ENCODE measurements around the gene POLK. TPM values are rescaled to one million over a fixed set of nuclear protein-coding genes. Genes with fewer than 3 reads are reported as not detected.
A peak's percentile ranks its signal among the peaks of the same experiment; 100 is the strongest.
"Not testable (repeated sequence)": the region's sequence is repeated elsewhere in the genome, so short reads cannot be mapped to it uniquely, and the experiment has no call there.

Gene POLK
- total and polyA plus RNA-seq, 4 donors, result 8.1 to 58.4 (median 27.2) TPM

DNA sequence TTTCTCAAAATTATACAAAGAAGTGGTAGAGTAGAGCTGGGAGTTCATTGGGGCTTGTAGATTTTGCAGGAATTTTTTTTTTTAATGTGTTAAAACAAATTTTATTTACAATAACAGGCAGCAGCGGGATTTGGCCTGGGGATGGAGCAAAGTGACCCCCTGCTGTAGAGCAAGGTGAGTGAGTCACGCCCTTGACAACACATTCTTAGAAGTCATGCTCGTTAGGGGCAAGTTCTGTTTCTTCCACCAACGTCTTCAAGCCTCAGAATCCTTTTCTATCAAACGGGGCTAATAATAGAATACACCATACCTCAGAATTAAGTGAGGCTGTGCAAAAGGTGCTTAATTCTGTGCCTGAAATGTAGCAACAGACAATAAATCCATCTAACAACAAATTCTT is 98.5 kb downstream of the POLK start:
- Histone ChIP-seq H3K4me3 (ENCODE audit: low read length in 2 of 2) (no peak overlapping the region), H3K27me3 (ENCODE audit: control insufficient read depth in 1 of 2, insufficient read depth in 2 of 2, low read length in 1 of 2) (no peaks in the 10 kb centered on the region), H3K4me1 (ENCODE audit: control insufficient read depth in 1 of 2, insufficient read depth in 2 of 2, low read length in 2 of 2) (peaks cover 0 to 2% of the 10 kb centered on the region in 2 donors), H3K27ac (ENCODE audit: low read depth in 1 of 2, low read length in 2 of 2) (no peak overlapping the region), H3K36me3 (ENCODE audit: control insufficient read depth in 1 of 2, insufficient read depth in 2 of 2, low read length in 1 of 2) (no peaks in the 10 kb centered on the region), H3K9me3 (ENCODE audit: control insufficient read depth, low read length) (no peaks in the 10 kb centered on the region)
- WGBS, 2 donors, result 93 to 96% methylated on average over 5 of the region's 5 CpGs
- no peak for ATAC-seq (ENCODE audit: low FRiP score)
- intact Hi-C loops (cut with DNase I), result no loop called here
- no peak for DNase-seq

- DNase-seq; H3K4me1 ChIP-seq (ENCODE audit: control insufficient read depth in 1 of 2, insufficient read depth in 2 of 2, low read length in 2 of 2); ATAC-seq (ENCODE audit: low FRiP score); H3K9me3 ChIP-seq (ENCODE audit: control insufficient read depth, low read length); H3K4me3 ChIP-seq (ENCODE audit: low read length in 2 of 2); H3K27me3 ChIP-seq (ENCODE audit: control insufficient read depth in 1 of 2, insufficient read depth in 2 of 2, low read length in 1 of 2); H3K36me3 ChIP-seq (ENCODE audit: control insufficient read depth in 1 of 2, insufficient read depth in 2 of 2, low read length in 1 of 2); H3K27ac ChIP-seq (ENCODE audit: low read depth in 1 of 2, low read length in 2 of 2); intact Hi-C loops (cut with DNase I): not testable (repeated sequence)
- 61 to 63% methylated on average over 11 of the region's 11 CpGs for WGBS, 2 donors
Observed at GRCh38 chr5:75610859-75611310, 99.2 kb downstream of the POLK start.

GRCh38 chr5:75611311-75612225 is 99.9 kb downstream of the POLK start, which contains the start of gene ANKDD1B:
Gene ANKDD1B, plus strand, starts transcription at chr5:75611453. Its CDS starts 182 bp downstream, at chr5:75611635.
- Histone ChIP-seq H3K27ac (ENCODE audit: low read depth in 1 of 2, low read length in 2 of 2) (no peak within 1 kb of the TSS), H3K9me3 (ENCODE audit: control insufficient read depth, low read length) (no peaks in the 10 kb centered on the region), H3K4me1 (ENCODE audit: control insufficient read depth in 1 of 2, insufficient read depth in 2 of 2, low read length in 2 of 2) (peaks cover 0 to 2% of the 10 kb centered on the region in 2 donors), H3K27me3 (ENCODE audit: control insufficient read depth in 1 of 2, insufficient read depth in 2 of 2, low read length in 1 of 2) (no peaks in the 10 kb centered on the region), H3K36me3 (ENCODE audit: control insufficient read depth in 1 of 2, insufficient read depth in 2 of 2, low read length in 1 of 2) (no peaks in the 10 kb centered on the region), H3K4me3 (ENCODE audit: low read length in 2 of 2) (peak within 1 kb of the TSS in 1 of 2 donors; percentile 34)
- intact Hi-C loops (cut with DNase I), result no loop called here
- WGBS, 2 donors, result 2 to 3% methylated on average over 51 to 52 of the region's 52 CpGs
- DNase-seq (peak; percentile 55 to 80), ATAC-seq (ENCODE audit: low FRiP score) (peak; percentile 58)

- intact Hi-C loops (cut with DNase I), result no loop called here
- no peaks in the 10 kb centered on the region for H3K9me3 ChIP-seq (ENCODE audit: control insufficient read depth, low read length)
- H3K36me3 ChIP-seq (ENCODE audit: control insufficient read depth in 1 of 2, insufficient read depth in 2 of 2, low read length in 1 of 2), result no peaks in the 10 kb centered on the region
- H3K27ac ChIP-seq (ENCODE audit: low read depth in 1 of 2, low read length in 2 of 2), result no peak overlapping the region
- DNase-seq (no peak), ATAC-seq (ENCODE audit: low FRiP score) (no peak)
- no peaks in the 10 kb centered on the region for H3K27me3 ChIP-seq (ENCODE audit: control insufficient read depth in 1 of 2, insufficient read depth in 2 of 2, low read length in 1 of 2)
- H3K4me3 ChIP-seq (ENCODE audit: low read length in 2 of 2), result peak overlapping the region in 1 of 2 donors; percentile 34
- WGBS, 2 donors, result 14 to 21% methylated on average over 9 to 12 of the region's 12 CpGs
- peaks cover 0 to 2% of the 10 kb centered on the region in 2 donors for H3K4me1 ChIP-seq (ENCODE audit: control insufficient read depth in 1 of 2, insufficient read depth in 2 of 2, low read length in 2 of 2)
Observed at GRCh38 chr5:75612226-75612569, 100.5 kb downstream of the POLK start.

- ATAC-seq (ENCODE audit: low FRiP score) (no peak), DNase-seq (no peak)
- no peaks in the 10 kb centered on the region for H3K36me3 ChIP-seq (ENCODE audit: control insufficient read depth in 1 of 2, insufficient read depth in 2 of 2, low read length in 1 of 2)
- no peaks in the 10 kb centered on the region for H3K4me1 ChIP-seq (ENCODE audit: control insufficient read depth in 1 of 2, insufficient read depth in 2 of 2, low read length in 2 of 2)
- no peak overlapping the region for H3K4me3 ChIP-seq (ENCODE audit: low read length in 2 of 2)
- WGBS, 2 donors, result 94 to 95% methylated on average over 3 of the region's 3 CpGs
- intact Hi-C loops (cut with DNase I), result no loop called here
- H3K27ac ChIP-seq (ENCODE audit: low read depth in 1 of 2, low read length in 2 of 2), result no peak overlapping the region
- no peaks in the 10 kb centered on the region for H3K9me3 ChIP-seq (ENCODE audit: control insufficient read depth, low read length)
- no peaks in the 10 kb centered on the region for H3K27me3 ChIP-seq (ENCODE audit: control insufficient read depth in 1 of 2, insufficient read depth in 2 of 2, low read length in 1 of 2)
Observed at GRCh38 chr5:75612901-75613300, 101.2 kb downstream of the POLK start.

DNA sequence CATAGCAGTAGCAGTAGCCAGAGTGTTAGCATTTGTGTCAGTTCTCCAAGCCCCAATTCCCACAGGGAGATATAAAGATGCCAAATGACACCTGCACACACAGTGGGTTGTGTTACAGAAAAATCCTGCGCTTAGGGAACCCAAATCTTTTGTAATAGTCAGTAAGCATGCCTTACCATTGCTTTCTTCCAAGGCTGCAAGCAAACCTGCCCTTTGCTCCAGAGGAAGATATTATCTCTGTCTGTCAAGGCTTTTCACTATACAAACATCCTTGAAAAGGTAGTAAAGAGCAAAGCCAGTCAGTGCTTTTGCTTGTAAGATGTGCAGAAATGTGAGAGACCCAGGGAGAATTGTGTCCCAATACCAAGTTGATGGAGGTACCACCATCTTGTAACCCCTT is 102.5 kb downstream of the POLK start:
- no peak for ATAC-seq (ENCODE audit: low FRiP score)
- H3K27me3 ChIP-seq (ENCODE audit: control insufficient read depth in 1 of 2, insufficient read depth in 2 of 2, low read length in 1 of 2), result no peaks in the 10 kb centered on the region
- no peak overlapping the region for H3K27ac ChIP-seq (ENCODE audit: low read depth in 1 of 2, low read length in 2 of 2)
- H3K36me3 ChIP-seq (ENCODE audit: control insufficient read depth in 1 of 2, insufficient read depth in 2 of 2, low read length in 1 of 2), result no peaks in the 10 kb centered on the region
- DNase-seq, result no peak
- H3K4me1 ChIP-seq (ENCODE audit: control insufficient read depth in 1 of 2, insufficient read depth in 2 of 2, low read length in 2 of 2), result no peaks in the 10 kb centered on the region
- no peak overlapping the region for H3K4me3 ChIP-seq (ENCODE audit: low read length in 2 of 2)
- WGBS, 2 donors, result 94 to 100% methylated on average over 1 of the region's 1 CpG
- intact Hi-C loops (cut with DNase I), result no loop called here
- no peaks in the 10 kb centered on the region for H3K9me3 ChIP-seq (ENCODE audit: control insufficient read depth, low read length)

GRCh38 chr5:75616371-75616881 is 104.7 kb downstream of the POLK start:
- no peak for DNase-seq
- no peak for ATAC-seq (ENCODE audit: low FRiP score)
- no peaks in the 10 kb centered on the region for H3K9me3 ChIP-seq (ENCODE audit: control insufficient read depth, low read length)
- no peaks in the 10 kb centered on the region for H3K36me3 ChIP-seq (ENCODE audit: control insufficient read depth in 1 of 2, insufficient read depth in 2 of 2, low read length in 1 of 2)
- no peak overlapping the region for H3K27ac ChIP-seq (ENCODE audit: low read depth in 1 of 2, low read length in 2 of 2)
- no peaks in the 10 kb centered on the region for H3K27me3 ChIP-seq (ENCODE audit: control insufficient read depth in 1 of 2, insufficient read depth in 2 of 2, low read length in 1 of 2)
- no peaks in the 10 kb centered on the region for H3K4me1 ChIP-seq (ENCODE audit: control insufficient read depth in 1 of 2, insufficient read depth in 2 of 2, low read length in 2 of 2)
- WGBS, 2 donors, result 55 to 69% methylated on average over 4 of the region's 4 CpGs
- H3K4me3 ChIP-seq (ENCODE audit: low read length in 2 of 2), result no peak overlapping the region
- intact Hi-C loops (cut with DNase I), result no loop called here

- Histone ChIP-seq H3K36me3 (ENCODE audit: control insufficient read depth in 1 of 2, insufficient read depth in 2 of 2, low read length in 1 of 2) (no peaks in the 10 kb centered on the region), H3K27ac (ENCODE audit: low read depth in 1 of 2, low read length in 2 of 2) (no peak overlapping the region)
Observed at GRCh38 chr5:75616971-75617621, 105.4 kb downstream of the POLK start.

More at GRCh38 chr5:75616971-75617621, 105.4 kb downstream of the POLK start:
- Histone ChIP-seq H3K4me3 (ENCODE audit: low read length in 2 of 2) (no peak overlapping the region), H3K9me3 (ENCODE audit: control insufficient read depth, low read length) (no peaks in the 10 kb centered on the region), H3K4me1 (ENCODE audit: control insufficient read depth in 1 of 2, insufficient read depth in 2 of 2, low read length in 2 of 2) (no peaks in the 10 kb centered on the region), H3K27me3 (ENCODE audit: control insufficient read depth in 1 of 2, insufficient read depth in 2 of 2, low read length in 1 of 2) (no peaks in the 10 kb centered on the region)
- intact Hi-C loops (cut with DNase I), result no loop called here
- DNase-seq, result no peak
- ATAC-seq (ENCODE audit: low FRiP score), result no peak
- 50 to 51% methylated on average over 7 of the region's 7 CpGs for WGBS, 2 donors
